ENCODE measurements around the gene MRPL12. TPM values are rescaled to one million over a fixed set of nuclear protein-coding genes. Genes with fewer than 3 reads are reported as not detected.

Gene MRPL12
- total and polyA plus RNA-seq, 2 of the 13 experiments (the other 11 are each of a cell fraction or from before 2014, with no cell fraction given), result 39.1 to 94.1 TPM

DNA sequence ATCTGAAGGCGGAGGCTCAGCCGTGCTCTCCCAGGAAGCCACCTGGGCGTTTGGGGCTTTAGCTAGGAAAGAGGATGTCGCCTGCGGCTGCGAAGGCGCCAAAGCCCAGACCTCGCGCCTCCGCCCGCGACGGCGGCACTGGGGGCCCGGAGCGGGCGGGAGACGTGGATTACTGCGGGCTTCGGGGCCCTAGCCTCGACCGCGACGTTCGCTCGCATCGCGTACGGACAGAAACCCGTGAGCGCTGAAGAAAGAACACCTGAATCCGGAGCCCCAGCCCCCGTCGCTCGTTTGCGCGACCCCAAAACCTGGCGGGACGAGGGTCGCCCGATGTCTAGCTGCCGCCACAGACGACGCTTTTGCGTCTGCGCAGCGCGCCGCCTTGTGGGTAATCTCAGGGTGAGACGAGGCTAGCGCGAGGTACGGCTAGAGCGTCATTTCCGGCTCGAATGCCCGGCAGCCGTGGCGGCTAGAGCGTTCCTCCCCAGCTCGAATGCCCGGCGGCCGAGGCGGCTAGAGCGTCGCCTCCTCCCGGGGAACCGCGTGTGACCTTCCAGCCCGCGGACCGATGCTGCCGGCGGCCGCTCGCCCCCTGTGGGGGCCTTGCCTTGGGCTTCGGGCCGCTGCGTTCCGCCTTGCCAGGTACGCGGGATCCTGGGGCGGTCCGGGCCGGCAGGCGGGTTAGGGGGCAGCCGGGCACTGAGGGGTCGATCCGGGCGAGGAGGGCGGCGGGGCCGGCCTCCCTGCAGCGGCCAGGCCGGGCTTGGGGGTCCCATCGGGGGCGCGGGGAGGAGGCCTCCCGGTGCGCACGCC is at the start of gene MRPL12 (continued):
- TF ChIP-seq, protein P1, sequence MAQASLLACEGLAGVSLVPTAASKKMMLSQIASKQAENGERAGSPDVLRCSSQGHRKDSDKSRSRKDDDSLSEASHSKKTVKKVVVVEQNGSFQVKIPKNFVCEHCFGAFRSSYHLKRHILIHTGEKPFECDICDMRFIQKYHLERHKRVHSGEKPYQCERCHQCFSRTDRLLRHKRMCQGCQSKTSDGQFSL (CRISPR knock-in tag; IDR thresholded peaks at IDR 0.05), result peak; percentile 68
- TF ChIP-seq LBX2 (CRISPR knock-in tag; IDR thresholded peaks at IDR 0.05; ENCODE audit: borderline replicate concordance) (peak; percentile 92; the same call in 1 of the 2 replicates), KLF6 (CRISPR knock-in tag; IDR thresholded peaks at IDR 0.05) (peak; percentile 87), SNAPC4 (CRISPR knock-in tag; IDR thresholded peaks at IDR 0.05) (peak; percentile 77; the same call in 1 of the 2 replicates), ZBTB44 (CRISPR knock-in tag; IDR thresholded peaks at IDR 0.05) (peak; percentile 73; the same call in 1 of the 2 replicates), ZNF282 (IDR thresholded peaks at IDR 0.05; ENCODE audit: partially characterized antibody) (no peak), CERS6 (CRISPR knock-in tag; IDR thresholded peaks at IDR 0.05) (no peak)
- TF ChIP-seq, protein P2, sequence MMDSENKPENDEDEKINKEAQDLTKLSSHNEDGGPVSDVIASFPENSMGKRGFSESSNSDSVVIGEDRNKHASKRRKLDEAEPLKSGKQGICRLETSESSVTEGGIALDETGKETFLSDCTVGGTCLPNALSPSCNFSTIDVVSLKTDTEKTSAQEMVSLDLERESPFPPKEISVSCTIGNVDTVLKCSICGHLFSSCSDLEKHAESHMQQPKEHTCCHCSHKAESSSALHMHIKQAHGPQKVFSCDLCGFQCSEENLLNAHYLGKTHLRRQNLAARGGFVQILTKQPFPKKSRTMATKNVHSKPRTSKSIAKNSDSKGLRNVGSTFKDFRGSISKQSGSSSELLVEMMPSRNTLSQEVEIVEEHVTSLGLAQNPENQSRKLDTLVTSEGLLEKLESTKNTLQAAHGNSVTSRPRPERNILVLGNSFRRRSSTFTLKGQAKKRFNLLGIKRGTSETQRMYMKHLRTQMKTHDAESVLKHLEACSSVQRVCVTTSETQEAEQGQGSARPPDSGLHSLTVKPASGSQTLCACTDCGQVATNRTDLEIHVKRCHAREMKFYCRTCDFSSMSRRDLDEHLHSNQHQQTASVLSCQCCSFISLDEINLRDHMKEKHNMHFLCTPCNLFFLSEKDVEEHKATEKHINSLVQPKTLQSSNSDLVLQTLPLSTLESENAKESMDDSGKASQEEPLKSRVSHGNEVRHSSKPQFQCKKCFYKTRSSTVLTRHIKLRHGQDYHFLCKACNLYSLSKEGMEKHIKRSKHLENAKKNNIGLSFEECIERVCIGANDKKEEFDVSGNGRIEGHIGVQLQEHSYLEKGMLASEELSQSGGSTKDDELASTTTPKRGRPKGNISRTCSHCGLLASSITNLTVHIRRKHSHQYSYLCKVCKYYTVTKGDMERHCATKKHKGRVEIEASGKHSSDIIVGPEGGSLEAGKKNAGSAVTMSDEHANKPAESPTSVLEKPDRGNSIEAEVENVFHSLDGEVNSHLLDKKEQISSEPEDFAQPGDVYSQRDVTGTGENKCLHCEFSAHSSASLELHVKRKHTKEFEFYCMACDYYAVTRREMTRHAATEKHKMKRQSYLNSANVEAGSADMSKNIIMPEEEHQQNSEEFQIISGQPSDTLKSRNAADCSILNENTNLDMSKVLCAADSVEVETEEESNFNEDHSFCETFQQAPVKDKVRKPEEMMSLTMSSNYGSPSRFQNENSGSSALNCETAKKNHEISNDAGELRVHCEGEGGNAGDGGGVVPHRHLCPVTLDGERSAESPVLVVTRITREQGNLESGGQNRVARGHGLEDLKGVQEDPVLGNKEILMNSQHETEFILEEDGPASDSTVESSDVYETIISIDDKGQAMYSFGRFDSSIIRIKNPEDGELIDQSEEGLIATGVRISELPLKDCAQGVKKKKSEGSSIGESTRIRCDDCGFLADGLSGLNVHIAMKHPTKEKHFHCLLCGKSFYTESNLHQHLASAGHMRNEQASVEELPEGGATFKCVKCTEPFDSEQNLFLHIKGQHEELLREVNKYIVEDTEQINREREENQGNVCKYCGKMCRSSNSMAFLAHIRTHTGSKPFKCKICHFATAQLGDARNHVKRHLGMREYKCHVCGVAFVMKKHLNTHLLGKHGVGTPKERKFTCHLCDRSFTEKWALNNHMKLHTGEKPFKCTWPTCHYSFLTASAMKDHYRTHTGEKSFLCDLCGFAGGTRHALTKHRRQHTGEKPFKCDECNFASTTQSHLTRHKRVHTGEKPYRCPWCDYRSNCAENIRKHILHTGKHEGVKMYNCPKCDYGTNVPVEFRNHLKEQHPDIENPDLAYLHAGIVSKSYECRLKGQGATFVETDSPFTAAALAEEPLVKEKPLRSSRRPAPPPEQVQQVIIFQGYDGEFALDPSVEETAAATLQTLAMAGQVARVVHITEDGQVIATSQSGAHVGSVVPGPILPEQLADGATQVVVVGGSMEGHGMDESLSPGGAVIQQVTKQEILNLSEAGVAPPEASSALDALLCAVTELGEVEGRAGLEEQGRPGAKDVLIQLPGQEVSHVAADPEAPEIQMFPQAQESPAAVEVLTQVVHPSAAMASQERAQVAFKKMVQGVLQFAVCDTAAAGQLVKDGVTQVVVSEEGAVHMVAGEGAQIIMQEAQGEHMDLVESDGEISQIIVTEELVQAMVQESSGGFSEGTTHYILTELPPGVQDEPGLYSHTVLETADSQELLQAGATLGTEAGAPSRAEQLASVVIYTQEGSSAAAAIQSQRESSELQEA (CRISPR knock-in tag; IDR thresholded peaks at IDR 0.05; ENCODE audit: not compliant biosample characterization), result peak; percentile 11

Data from HepG2 (cell line).